Measurements from ENCODE around the gene AAK1.
"Not testable (repeated sequence)": the region's sequence is repeated elsewhere in the genome, so short reads cannot be mapped to it uniquely, and the experiment has no call there.

AAK1 gene

GRCh38 chr2:69566669-69567068 is 76.9 kb downstream of the AAK1 start:
- DNase-seq: no peak

DNA sequence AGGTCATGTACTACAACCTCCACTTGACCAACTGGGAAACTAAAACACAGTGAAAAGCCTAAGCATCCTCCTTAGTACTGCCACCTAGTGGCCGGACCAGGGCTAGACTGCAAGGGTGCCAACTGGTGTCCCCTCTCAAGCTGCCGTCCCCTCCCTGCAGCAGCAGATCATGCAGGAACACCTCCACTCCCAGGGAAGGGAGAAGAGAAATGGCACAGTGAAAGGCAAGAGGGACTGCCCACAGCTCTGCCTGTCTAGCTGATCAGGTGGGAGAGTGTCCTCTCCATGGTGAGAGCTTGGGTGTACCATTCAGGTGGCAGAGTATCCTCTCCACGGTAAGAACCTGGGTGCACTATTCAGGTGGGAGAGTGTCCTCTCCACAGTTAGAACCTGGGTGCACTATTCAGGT is 78.1 kb downstream of the AAK1 start:
- peak; percentile 3 for DNase-seq

DNA sequence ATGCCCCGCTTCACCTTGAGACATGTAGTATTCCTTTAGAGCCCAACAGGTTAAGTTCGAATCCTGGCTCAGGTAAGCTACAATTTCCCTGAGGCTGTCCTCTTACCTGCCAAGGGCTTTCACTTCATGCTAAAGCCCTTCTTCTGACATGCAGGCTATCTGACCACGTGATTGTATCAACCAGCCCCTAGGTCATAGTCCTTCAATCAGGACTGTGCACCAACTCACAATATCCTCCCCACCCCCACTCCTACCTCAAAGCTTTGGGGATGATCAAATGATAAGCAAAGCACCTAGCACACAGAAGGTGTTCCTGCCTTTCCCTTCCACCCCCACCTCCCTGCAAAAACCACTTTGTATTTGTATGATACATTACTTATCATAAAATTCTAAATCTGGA is 78.9 kb downstream of the AAK1 start:
- DNase-seq: no peak

DNA sequence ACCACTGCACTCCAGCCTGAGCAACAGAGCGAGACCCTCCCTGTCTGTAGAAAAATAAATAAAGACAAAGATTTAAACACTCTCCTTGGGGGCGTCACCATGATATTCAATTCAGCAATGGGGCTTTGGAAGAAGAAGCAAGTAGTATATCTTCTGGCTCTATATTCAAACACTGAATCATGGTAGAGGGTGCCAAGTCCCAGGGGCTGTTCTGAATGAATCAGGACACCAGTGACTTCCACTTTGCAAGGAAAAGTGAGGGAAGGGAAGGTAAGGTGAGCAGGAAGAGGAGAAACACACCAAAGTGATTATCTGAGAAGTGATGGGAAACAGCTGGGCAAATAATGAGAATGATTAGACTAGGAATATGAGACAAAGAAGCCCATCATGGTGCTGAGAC is 80.5 kb downstream of the AAK1 start:
- DNase-seq: no peak

- no peak for DNase-seq
These were observed 82.4 kb downstream of the AAK1 start for GRCh38 chr2:69561101-69561500.

DNA sequence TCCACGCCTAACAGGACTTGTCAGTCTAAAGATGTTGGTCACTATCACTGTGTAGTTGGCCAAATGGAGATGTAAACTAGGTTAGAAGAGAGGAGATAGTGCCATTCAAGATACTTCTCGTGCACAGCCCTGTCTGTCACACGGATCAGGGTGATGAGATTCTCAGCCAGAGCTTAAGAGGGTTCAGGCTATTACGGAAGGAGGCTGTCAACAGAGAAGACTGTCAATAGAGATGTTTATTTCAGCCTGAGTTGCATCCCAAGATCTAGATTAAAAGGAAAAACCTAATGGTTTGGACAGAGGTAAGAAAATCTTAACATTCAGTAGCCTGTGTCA is 83.4 kb downstream of the AAK1 start:
- DNase-seq: no peak

GRCh38 chr2:69559442-69560146 is 83.9 kb downstream of the AAK1 start:
- DNase-seq: peak; percentile 20

GRCh38 chr2:69556008-69556407 is 87.5 kb downstream of the AAK1 start:
- DNase-seq: no peak

- no peak for DNase-seq
These were observed 88.6 kb downstream of the AAK1 start for GRCh38 chr2:69554981-69555380.

DNA sequence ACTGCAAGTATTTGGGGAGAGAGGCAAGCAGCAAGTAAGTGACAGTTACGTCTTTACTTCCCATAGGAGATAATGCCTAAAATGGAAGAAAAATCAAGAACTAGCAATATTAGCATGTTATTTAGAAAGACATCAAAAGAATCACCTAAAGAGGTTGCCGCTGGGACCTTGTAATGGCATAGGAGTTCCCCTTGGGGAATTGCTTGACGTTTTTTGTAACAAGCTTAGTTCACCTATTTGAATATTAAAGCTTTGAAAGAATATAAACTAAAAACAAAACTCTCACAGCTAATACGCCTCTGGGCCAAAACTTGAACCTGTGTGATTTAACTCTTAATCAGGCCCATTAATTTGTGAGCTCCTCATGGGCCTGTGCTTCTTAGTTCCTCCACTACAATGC is 89.0 kb downstream of the AAK1 start:
- DNase-seq: no peak

DNA sequence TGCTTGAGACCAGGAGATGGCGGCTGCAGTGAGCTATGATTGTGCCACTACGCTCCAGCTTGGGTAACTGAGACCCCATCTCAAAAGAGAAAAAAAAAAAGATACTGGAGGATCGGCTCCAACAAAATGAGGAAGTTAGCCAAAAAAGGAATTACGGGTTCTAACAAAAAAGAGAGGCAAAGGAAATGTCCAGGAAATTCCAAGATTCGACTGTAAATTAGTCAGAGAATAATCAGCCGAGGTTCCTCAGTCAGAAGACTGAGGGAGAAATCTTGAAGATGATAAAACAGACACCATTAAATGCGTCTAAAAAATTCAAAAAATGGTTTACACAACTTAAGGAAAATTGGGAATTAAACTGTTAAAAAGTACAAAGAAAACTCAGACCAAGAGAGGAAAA is 89.5 kb downstream of the AAK1 start:
- DNase-seq: no peak

DNA sequence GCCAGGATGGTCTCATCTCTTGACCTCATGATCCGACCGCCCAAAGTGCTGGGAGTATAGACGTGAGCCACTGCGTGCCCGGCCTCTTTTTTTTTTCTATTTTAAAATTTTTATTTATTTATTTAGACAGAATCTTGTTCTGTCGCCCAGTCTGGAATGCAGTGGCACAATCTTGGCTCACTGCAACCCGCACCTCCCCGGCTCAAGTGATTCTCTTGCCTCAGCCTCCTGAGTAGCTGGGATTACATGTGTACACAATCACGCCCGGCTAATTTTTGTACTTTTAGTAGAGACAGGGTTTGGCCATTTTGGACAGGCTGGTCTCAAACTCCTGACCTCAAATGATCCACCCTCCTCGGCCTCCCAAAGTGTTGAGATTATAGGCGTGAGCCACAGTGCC is 93.0 kb downstream of the AAK1 start:
- not testable (repeated sequence) for DNase-seq

DNA sequence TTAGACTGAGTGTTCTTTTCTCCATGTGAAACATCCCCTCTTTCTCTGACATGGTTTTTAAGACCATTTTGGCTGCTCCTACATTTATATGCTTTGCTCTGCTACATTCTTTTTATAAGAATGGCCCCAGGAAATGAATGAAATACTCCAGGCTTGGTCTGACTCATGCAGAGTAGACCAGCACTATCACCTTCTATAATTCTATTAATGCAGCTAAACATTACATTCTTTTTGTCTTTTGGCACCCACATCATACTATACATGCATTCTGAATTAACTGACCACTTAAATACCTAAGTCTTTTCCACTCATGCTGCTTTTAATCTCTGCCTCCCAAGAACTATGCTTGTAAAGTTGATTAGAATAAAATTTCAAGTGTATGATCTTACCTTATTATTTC is 94.1 kb downstream of the AAK1 start:
- DNase-seq: no peak

DNA sequence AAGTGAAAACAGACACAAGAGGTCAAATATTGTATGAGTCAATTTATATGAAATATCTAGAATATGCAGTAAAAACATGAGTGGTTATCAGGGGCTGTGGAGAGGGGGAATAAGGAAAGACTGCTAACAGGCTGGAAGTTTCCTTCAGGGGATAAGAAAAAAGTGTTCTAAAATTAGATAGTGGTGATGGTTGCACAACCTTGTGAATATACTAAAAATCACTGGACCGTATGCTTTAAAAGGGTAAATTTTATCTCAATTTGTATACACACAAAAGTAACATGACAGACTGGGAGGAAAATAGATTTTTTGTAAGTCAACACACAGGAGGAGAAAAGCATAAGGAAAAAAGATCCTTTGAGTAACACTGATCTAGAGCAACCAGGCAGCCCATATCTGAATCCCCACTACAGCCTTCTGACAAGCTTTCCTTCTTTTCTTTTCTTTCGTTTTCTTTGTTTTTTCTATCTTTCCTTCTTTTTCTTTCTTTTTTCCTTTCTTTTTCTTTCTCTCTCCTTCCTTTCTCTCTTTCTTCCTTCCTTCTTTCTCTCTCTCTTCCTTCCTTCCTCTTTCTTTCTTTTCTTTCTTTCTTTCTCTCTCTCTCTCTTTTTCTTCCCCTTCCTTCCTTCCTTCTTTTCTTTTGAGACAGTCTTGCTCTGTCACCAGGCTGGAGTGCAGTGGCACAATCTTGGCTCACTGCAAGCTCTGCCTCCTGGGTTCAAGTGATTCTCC is 95.4 kb downstream of the AAK1 start:
- no peak for DNase-seq

DNA sequence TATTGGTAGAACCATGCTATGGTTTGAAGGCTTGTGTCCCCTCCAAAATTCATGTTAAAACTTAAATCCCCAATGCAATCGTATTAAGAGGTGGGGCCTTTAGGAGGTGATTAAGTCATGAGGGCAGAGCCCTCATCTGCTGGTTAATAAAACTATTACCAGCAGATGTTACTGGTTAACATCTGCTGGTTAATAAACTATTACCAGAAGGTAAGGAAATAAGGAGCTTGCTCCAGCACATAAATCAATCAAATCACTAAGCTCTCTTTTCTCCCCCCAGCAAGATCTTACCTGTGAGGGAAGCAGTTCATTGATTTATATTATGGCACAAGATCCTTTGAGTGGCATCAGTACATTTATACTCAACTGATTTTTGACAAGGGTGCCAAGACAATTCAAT is 96.9 kb downstream of the AAK1 start:
- no peak for DNase-seq

DNA sequence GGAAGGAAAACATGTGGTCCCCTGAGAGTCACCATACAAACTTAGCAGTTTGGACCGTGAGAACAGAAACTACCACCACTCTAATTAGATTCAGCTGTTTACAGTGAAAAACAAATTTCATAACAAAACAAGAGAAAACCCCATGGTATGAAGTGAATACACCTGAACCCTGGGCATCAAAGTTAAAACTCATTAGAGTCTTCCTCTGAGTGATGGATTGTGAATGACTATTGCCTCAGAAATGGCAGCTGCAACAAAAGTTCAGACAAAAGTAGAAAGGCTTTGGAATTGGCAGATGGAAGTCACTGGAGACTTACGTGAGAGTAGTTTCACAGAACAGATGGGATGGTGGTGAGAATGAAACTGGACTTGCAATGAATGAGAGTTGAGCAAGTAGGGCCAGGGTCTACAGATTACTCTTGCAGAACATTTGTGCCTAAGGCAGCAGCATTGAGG is 98.0 kb downstream of the AAK1 start:
- DNase-seq: no peak

DNA sequence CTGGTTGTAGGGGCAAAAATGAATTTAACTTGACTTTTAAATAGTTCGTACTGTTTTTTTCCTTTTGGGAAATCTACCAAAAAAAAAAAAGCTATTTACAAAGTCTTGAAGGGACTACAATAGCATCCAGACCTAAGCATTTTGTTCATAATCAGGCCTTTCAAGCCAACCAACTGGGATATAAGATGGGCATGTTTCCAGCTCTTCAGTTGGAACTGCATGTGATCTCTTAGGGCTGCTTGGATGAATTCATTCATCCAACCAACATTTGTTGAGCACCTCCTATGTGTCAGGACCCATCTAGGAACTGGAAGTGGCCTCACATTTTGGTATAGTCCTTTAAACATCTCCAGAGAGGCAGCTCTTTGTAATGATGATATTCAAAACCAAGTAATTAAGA is 98.6 kb downstream of the AAK1 start:
- no peak for DNase-seq

DNA sequence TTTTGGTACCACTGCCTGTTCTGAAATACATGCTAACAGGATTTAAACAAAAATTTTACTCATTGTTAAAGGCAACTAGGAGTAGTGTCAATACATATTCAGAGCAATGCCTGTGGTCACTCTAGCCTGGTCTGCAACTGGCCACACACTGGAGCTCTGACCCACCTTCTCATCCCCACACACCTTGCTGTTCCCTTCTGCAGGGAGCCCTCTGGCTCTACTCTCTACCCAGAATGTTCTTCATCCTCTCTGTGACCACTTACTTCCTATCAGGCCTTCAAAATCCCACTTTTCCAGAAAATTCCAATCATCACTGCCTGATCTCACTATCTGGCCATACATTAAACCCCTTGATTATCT is 104.0 kb downstream of the AAK1 start:
- no peak for DNase-seq

- DNase-seq: no peak
These were observed 104.5 kb downstream of the AAK1 start for GRCh38 chr2:69538872-69539548.

DNA sequence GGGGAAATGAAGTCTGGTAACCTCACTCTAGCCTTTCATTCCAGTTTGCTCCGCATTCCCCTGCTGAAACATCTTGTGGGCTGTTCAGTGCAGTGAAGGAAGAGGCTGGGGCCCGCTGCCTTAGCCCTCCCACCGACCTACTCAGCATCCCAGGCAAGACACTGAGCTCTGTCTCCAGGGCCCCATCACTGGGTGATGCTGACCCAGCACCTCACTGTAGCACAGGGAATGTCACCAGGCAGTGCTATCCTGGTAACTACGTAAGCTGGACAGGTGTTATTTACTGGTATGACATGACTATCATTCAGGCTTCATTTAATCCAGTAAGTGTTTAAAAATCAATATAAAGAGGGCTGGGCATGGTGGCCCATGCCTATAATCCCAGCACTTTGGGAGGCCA is 105.3 kb downstream of the AAK1 start:
- no peak for DNase-seq

DNA sequence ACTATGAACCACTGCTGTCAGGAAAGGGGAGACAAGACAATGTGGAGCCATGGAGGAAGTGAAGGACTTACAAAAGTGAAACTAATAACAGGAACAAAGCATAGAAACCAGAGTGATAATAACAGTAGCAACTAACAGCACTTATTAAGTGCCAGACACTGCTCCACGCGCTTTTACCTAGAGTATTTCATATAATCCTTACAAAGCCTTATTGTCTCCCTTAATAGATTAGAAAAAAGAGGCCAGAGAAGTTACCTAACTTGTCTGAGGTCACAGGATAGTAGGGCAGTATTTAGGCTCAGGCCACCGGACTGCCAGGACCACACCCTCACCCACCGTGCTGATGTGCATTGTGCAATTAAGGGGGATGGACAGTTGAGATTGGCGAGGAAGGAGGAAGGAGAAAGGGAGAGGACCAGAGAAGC is 107.7 kb downstream of the AAK1 start:
- DNase-seq: no peak

DNA sequence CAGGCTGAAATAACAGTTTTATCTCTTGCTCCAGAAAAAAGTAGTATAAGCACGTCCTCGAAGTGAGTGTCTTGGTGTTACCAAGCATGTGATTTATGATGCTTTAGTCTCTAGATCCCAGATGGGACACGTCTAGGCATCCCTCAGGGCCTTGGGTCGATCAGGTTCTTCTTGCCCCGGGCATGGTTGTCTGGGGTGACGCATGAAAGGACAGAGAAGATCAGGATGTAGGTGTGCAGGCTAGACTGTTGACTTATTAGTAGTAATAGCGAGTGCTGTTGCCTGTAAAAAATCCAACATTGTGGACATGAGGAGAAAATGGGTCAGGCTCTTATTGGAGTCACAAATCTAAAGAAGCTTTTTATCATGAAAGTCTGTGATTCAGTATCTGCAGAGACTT is 112.4 kb downstream of the AAK1 start:
- no peak for DNase-seq

DNA sequence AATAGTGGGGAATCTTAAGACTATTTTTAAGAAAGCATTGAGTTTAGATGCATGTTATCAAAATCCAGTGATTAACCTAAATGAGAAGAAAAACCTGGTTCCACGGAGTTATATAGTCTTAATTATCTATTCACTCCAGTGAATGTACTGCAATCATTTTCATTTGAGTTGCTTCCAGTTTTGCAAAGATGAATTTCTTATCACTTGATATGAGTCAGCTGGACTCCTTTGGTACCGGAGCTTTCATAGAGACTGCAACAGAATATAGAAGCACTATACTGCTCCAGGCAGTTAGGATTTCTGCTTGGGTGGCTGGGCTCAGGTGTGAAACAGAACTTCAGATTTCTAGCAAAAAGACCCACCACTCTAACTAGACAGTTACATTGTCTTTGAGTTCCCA is 114.1 kb downstream of the AAK1 start:
- DNase-seq: no peak

DNA sequence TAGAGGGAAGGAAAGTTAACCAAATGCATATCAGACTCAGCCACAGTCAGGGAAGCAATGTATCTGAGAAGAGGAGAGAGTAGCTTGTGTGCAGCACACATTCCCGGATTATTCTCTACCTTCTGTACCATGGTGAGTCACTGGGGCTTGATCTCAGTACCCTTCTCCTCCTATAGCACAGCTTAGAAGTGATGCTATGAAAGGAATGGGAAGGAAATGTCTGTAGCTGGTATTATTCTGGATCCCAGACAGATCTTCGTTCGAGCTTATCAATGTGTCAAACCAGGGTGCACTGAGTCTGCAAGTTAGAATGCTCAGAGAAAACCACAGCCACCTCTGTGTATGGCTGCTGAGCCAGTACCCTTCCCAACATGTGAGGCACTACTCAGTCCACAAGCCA is 118.3 kb downstream of the AAK1 start:
- no peak for DNase-seq
